Measurements from ENCODE around the gene MYCBP.
A peak's percentile ranks its signal among the peaks of the same experiment; 100 is the strongest.

The MYCBP gene

DNA sequence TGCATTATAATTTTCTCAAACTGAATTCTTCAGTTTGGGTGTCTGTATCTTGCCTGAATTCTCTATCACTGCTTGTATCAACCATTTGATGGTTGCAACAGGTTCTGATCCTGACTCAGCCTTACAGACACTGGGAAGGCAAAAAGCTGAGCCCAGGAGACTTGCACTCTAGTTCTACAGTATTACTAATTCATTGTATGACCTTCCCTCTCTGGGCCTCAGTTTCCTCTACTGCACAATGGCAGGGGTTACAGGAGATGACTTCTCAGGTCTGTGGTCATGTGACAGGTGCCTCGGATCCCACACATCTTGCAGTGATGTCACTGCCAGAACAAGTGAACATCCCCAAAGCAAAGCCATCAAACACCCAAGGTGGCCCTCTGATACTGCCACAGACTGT lies 52.3 kb downstream of the MYCBP start:
- no peak for DNase-seq (ENCODE audit: low read depth in 2 of 2)

DNA sequence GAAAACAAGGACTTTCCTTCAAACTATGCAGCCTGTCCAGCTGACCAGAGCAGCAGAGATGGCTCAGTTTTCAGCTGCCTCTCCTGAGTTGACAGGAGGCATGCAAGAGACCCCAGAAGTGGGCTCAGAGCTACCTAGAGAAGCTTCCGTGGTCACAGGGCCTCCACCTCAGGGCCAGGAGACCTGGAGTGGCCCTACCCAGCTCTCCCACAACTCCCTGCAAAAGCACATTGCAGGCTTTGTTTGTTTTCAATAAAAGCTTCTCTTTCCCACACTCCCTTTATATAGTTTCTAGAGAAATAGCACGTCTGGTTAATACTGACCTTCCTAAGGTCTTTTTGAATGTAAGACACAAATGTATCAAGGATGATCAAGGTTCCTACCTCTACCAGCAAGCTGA lies 53.6 kb downstream of the MYCBP start:
- no peak for DNase-seq (ENCODE audit: low read depth in 2 of 2)

DNA sequence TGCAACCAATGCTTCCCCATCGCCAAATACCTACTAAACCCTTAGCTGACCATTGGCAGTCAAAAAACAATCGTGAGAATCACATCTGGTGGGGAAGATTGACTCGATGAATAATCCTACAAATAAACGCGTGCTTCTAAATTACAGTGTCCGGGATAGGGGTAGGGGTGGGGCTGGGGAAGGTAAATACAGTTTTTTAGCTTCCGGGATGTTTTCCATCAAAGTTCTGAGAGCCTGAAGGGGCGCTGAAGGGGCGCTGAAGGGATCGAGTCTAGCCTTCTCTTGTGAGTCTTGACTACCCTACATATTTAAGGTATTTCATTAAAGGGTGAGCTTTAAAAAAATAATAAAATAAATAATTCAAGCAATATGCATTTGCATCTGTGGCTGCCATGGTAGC lies 54.1 kb downstream of the MYCBP start:
- no peak for DNase-seq (ENCODE audit: low read depth in 2 of 2)

DNA sequence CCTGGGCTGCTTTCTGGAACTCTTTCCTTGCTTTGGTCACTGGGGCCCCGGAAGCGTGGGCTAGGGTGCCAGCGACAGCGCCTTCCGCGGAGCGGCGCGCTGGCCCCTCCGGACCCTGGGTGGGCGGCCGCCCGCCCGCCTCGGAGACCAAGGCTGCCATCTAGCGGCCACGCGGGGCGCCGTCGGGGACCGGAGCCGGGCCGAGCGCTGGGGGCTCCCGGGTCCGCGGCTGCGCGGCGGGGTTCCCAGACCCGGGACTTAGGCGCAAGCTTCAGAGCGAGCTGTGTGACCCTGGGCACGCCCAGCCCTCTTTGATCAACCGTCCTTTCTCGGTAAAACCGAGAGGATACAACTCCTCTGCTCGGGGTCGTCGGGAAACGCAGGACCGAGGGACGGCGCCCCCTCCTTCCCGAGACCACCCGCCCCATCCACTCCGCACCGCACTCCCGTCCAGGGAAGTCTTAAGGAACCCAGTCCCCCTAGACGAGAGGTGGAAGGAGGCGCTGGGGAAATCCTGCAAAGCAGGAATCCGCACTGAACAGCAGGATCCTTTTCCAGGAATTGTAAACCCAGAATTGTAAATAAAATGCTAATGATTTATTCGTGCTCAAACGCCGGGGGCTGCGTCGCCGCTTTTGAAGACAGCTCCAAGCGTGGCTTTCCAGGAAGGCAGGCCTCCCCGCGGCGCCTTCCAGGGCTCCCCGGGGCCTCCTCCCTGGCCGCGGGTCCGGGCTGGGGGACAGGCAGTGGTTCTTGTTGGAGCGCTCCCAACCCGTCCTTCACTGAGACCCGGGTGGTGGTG lies 54.8 kb downstream of the MYCBP start:
- peak; percentile 26 to 58 for DNase-seq (ENCODE audit: low read depth in 2 of 2)

DNA sequence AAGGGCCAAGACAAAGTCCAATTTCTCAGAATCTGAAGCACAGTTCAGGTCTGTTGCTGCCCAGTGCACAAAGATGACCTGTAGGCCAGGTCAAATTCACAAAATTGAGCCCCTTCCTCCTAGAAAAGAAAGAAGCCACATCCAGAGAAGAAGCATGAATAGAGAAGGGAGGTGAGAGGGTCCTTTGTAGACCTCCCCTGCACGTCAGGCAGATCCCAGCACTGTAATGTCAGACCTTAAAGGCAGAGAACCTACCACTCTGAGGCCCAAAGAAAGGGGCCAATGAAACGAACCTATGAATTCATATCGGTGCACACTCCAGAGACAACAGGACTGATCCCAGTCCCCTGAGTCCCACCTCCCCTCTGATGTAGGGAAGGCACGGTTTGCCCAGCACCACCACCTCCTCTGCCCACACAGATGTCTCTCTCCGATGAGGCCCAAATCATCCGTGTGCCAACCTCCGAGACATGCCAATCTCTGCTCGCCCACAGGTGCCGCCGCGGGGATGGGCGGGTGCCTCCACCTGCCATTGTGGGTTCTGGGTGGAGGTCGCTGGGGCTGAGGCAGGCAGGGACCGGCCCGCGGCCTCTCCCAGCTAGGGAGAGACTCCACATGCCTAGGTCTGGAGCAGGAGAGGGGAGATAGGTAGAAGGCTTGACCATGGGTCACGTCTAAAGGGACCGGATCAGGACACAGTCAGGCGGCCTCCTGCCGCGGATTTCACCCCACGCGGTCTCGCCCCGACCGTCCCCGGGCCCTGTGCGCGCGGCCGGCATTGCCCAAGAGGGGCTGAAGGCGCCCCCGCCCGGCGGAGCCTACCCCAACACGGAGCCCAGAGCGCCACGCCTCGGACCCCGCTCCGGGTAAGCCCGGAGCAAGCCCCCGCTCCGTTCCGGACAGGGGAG lies 55.6 kb downstream of the MYCBP start:
- no peak for DNase-seq (ENCODE audit: low read depth in 2 of 2)

DNA sequence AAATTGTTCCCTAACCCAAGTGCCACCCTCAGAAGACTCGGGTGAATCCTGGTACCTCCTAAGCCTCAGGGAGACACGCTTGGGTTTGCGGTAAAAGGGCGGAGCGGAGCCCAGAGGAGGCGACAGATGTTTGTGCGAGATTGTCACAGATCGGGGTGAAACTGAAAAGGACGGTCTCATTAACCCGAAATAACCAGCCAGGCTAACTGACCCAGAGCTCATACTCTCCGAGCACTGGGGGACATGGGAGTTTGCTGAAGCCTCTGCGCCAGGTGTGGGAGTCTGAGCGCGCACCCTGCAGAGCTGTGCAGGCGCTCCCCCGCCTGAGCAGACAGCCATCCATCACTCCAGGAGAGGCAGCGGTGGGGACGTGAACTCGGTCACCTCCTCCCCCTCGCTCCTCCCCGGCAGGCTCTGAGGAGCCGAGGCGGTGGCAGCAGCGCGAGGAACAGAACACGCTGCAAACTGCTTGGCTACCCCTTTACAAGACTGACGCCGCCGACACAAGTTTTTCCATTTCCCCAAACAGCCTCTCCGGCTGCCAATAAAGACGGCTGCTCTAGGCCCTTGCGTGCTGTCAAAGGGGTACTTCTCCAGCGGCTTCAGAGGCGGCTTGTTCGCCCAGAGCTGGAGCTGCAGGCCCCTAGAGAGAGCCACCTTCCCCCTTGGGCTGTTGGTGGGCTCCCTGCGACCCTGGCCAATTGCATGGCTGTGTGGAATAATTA lies 57.1 kb downstream of the MYCBP start:
- no peak for DNase-seq (ENCODE audit: low read depth in 2 of 2)

DNA sequence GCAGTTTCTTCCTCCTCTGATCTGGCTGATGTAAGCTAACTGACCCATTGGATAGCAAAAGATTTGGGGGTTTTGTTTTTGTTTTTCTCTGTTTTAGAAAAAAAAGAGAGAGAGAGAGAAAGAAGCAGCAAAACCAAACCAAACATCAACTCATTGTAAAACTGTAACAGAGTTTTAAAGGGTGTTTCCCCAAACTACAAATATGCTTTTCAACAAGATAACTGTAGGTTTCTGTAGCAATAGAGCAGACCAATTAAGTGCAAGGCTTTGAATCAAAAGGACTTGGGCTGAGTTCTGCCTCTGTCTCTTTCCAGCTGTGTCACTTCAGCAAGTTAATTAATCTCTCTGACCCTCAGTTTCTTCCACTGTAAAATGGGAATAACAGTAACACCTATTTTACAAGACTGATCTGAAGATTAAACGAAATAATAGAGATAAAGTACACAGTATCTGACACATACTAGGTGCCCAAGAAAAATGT lies 58.1 kb downstream of the MYCBP start:
- no peak for DNase-seq (ENCODE audit: low read depth in 2 of 2)

DNA sequence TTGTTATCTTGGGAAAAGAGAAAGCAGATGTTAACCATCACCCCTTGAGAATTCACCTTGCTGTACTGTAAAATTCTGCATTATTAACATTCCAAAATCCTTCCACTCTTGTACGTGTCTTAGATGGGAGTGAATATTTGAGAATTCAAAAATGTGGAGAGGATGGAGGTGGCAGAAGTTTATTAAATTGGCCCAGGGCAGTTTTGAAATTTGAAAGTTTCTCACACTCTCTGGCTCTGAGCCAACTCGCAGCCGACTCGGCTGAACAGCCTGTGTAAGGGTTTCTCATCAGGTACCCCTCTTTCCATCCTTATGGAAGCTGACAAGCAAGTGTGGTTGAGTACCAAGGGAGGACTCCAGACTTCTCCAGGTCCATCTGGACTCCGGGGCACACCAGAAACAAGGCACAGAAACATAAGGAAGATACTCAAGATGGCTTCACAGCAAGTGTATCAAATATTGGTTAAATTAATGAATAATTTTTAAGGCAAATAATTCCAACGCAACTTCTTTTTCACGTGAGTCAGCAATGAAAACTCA lies 58.6 kb downstream of the MYCBP start:
- no peak for DNase-seq (ENCODE audit: low read depth in 2 of 2)

DNA sequence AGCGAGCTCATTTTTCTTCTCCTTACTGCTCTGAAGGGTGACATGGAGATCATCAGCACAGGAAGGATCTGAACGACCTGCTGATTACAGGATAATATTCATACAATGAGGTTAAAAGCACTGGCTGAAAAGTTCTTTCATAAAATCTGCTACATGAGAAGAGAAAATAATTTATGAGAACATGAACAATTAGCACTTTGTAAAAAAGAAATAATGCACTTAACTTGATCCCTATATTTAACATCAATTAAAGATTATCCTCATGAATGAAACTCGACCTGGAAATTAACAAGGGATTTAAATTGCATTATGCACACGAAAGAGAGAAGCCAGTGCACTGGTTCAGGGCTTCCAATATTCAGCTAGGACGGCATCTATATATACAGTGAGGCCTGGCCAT lies 60.2 kb downstream of the MYCBP start:
- no peak for DNase-seq (ENCODE audit: low read depth in 2 of 2)
